Cortex of kidney (tissue), 1 donor: ENCODE data around the gene ZNF431.
"Not testable (repeated sequence)": the region's sequence is repeated elsewhere in the genome, so short reads cannot be mapped to it uniquely, and the experiment has no call there.

ENCODE experiments used
- DNase-seq: peaks from one replicate; lab custom pipeline; 2025; lab: John Stamatoyannopoulos, UW

Gene ZNF431

DNA sequence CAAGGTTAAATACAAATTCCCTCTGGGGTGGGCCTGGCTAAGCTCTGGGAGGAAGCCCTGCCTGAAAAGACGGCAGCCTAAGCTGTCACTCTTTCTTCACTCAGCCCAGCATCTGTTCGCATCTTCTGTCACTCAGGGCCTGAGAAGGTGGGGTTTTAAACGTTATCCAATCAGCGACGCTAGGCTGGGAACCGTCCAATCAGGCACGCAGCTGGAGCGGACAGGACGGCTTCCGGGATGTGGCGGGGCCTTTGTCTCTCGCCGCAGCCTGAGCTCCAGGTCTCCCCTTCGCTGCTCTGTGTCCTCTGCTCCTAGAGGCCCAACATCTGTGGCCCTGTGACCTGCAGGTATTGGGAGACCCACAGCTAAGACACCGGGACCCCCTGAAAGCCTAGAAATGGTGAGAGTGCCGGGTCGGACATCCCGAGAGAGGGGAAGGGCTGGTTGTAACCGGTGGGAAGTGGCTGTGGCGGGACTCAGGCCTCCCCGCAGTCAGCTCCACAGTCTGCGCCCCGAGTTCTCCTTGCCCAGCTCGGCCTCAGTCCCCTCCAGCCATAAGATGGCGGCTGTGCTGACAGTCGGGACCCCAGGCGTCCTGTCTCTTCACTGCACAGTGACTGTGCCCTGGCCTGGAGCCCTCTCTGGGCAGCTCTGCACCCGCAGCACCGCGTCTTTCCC, at the start of gene ZNF431:
Gene ZNF431 (plus strand): TSS at position 254 of the 678 bp plus-strand sequence. CDS start 144 bp downstream, at position 398.
- peak; percentile 10 for DNase-seq

DNA sequence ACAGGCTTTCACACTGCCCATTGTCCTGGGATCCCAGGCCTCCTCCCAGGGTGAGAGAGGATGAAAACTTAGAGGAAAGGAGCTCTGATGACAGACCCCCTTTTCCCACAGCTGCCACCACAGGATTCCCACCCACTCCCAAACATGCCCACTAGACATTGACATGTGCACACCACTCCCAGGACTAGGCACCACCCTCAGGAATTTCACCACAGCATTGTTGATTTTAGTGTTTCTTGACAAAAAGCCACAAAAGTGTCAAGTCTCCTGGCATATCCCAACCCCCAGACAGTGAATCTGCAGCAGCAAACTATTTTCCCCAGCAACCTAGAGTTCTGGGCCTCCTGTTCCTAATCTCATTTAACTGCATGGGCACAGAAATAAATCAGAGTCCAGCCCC, 49.7 kb upstream of the ZNF431 start:
- DNase-seq, result no peak

DNA sequence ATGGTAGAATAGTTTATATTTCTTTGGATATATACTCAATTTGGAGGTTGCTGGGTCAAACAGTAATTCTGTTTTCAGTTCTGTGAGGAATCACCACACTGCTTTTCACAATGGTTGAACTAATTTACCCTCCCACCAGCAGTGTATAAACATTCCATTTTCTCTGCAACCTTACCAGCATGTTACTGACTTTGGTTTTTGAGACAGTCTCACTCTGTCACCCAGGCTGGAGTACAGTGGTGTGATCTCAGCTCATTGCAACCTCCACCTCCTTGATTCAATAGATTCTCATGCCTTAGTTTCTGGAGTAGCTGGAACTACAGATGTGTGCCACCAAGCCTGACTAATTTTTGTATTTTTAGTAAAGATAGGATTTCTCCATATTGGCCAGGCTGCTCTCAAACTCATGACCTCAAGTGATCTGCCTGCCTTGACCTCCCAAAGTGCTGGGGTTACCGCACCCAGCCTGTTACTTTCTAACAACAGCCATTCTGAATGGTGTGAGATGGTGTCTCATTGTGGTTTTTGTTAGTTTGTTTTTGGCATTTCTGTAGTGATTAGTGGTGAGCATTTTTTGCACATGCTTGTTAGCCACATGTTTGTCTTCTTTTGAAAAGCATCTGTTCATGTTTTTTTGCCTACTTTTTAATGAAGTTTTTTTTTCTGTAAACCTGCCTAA, 47.4 kb upstream of the ZNF431 start:
- no peak for DNase-seq

DNA sequence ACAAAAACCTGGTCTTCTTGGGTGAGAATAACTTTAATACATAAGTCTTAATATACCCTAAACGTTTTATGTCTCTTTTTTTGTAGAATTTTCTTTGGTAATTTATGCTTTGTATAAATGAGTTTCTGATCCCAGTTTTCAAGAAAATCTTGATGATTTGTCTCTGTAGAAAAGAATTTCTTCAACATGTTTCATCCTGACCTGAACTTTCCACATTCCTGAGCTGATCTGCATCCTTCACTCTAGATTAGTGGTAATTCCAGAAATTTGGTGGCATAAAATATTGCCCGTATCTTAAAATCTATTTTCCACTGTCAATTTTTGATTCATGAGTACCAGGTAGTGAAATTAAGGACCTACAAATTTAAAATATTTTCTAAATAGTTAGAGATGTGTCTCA, 43.5 kb upstream of the ZNF431 start:
- DNase-seq, result no peak

DNA sequence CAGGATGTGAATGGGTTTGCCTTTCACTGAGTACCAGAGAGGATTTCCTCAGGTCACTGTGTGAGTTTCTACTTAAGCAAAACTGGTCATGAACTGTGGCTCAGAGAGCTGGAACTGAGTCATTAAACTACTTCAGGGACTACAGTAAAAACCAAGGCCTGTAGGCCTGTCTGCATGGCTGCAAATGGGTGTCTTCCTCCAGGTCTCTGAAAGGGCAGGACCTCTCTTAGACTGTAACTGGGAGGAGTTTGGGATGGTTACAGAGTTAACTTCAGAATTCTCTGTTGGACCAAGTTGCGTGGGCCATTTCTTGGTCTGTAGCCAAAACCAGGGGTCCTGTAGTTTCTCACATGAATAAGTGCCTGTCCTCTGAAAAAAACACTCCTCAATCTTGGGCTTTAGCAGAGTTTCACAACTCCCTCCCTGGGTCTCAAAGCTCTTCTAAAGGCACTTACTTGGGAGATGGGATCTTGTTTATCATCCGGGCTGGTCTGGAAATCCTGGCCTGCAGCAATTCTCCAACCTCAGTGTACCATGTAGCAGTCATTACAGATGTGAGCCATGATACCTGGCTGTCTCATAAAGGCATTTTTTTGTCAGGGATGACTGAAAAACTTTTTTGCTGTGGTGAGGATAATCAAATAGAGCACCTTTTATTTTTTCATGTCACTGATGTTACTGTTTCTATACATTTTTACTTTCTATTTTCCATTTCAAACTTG, 40.2 kb upstream of the ZNF431 start:
- no peak for DNase-seq

DNA sequence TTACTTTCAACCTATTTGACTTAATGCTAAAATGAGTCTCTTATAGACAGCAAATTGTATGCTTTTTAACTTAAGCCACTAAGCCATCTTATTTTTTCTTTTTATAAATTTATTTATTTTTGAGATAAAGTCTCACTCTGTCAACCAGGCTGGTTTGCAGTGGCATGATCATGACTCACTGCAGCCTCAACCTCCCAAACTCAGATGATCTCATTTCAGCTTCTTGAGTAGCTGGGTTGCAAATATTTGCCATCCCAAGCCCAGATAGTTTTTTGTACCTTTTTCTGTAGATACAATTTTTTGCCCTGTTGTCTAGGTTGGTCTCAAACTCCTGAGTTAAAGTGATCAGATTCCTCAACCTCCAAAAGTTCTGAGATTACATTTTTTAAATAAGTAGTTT, 32.7 kb upstream of the ZNF431 start:
- DNase-seq, result no peak

DNA sequence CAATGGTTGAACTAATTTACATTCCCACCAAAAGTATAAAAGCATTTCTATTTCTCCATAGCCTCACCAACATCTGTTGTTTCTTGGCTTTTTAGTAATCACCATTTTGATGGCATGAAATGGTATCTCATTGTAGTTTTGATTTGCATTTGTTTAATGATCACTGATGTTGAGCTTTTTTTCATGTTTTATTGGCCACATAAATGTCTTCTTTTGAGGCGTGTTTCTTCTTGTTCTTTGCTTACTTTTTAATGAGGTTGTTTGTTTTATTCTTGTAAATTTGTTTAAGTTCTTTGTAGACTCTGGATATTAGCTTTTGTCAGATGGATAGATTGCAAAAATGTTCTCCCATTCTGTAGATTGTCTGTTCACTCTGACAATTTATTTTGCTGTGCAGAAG, 31.7 kb upstream of the ZNF431 start:
- DNase-seq, result no peak

DNA sequence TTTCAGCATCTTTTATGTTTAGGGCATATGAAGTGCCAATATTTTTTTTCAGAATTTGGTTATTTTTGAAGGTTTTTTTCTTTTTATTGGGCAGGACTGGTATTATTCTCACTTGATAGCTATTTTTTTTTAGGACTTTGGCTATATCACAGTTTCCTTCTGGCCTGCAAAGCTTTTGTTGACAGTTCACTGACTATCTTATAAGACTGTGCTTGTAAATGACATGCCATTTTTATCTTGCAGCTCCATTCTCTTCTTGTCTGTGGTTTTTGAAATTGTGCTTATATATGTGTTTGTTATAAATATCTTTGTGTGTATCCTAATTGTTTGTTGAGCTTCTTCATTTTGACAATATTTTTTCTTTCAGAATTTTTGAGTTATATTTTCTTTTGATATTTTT, 26.4 kb upstream of the ZNF431 start:
- no peak for DNase-seq

DNA sequence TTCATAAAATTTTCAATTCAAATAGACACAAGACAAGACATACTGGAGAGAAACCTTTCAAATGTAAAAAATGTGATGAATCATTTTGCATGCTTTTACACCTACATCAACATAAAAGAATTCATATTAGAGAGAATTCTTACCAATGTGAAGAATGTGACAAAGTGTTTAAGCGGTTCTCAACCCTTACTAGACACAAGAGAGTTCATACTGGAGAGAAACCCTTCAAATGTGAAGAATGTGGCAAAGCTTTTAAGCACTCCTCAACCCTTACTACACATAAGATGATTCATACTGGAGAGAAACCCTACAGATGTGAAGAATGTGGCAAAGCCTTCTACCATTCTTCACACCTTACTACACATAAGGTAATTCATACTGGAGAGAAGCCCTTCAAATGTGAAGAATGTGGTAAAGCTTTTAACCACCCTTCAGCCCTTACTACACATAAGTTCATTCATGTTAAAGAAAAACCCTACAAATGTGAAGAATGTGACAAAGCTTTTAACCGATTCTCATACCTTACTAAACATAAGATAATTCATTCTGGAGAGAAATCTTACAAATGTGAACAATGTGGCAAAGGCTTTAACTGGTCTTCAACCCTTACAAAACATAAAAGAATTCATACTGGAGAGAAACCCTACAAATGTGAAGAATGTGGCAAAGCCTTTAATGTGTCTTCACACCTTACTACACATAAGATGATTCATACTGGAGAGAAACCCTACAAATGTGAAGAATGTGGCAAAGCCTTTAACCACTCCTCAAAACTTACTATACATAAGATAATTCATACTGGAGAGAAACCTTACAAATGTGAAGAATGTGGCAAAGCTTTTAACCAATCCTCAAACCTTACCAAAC, 24.6 kb upstream of the ZNF431 start:
- no peak for DNase-seq

DNA sequence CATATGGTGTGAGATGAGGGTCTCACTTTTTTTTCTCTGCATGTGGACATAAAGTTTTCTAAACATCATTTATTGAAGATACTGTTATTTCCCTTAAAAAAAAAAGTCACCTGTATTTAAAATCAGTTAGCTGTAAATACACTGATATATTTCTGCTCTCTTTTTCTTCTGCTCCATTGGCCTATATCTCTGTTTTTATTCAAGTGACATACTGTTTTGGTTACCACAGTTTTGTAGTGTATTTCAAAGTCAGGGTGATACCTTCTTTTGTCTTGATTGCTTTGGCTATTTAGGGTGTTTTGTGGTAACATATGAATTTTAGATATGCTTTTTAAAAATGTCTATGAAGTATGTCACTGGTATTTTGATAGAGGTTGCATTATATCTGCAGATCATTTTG, 15.8 kb upstream of the ZNF431 start:
- DNase-seq, result no peak

DNA sequence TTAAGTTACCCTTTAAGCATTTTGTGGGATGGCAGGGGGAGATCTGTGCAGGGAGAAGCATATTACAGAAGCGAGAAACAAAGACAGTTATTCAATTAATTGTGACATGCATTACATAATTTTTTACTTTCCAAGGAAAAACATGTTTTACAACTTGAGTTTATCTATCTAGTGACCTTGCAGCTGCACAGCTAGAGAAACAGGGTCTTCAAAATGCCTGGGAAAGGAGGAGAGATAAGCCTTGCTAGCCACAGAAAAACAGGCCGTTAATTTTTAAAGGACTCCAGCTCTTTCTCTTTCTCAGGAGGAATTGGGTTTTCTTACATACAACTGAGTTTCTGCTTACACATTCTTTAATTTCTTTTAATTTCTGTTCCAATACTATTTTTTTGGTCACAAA, 14.8 kb upstream of the ZNF431 start:
- no peak for DNase-seq

DNA sequence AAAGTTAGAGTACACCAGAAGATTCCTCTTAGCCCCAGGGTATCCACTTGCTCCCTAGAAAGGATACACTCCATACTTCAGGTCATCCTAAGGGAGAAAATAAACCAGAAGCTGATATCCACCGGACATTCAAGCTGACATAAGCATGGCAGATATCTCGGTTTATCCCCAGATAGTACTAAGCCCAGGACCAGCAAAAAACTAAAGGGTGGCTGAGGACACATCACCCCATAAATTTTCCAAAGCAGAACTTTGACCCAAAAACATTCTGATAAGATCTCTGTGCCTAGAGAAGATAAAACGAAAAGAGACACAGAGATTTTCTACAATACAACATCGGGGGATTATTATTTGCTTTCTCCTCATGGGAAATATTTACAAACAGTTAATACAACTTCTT, 13.9 kb upstream of the ZNF431 start:
- no peak for DNase-seq

DNA sequence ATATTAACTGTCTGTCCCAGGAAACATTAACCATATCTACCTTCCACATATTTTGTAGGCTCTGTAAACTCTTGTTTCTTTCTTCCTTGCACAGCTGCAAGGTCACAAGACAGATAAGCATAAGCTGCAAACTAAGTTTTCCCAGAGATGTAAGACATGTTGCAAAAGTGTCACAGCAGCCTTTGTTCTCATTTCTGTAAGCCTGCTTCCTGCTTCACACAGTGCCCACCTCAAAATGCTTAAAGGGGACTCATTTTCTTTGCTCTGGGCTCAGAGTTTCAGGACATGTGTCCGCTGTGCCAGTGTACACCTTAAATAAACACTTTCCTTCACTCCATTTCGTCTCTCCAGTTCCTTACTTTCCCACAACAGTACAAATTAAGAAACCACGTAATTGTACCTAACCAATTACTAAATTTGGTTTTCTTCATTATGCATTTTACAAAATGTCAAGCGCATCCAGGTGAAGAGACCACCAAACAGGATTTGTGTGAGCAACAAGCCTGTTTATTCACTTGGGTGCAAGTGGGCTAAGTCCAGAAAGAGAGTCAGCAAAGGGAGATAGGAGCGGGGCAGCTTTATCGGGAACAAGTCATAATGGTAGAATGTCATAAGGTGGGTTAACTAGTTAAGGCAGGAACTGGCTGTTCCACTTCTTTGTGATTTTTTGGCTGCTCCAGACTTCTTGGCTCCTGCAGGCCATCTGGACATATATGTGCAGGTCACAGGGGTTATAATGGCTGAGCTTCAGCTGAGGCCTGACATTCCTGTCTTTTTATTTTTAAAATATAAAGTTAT, 12.7 kb upstream of the ZNF431 start:
- DNase-seq, result no peak

DNA sequence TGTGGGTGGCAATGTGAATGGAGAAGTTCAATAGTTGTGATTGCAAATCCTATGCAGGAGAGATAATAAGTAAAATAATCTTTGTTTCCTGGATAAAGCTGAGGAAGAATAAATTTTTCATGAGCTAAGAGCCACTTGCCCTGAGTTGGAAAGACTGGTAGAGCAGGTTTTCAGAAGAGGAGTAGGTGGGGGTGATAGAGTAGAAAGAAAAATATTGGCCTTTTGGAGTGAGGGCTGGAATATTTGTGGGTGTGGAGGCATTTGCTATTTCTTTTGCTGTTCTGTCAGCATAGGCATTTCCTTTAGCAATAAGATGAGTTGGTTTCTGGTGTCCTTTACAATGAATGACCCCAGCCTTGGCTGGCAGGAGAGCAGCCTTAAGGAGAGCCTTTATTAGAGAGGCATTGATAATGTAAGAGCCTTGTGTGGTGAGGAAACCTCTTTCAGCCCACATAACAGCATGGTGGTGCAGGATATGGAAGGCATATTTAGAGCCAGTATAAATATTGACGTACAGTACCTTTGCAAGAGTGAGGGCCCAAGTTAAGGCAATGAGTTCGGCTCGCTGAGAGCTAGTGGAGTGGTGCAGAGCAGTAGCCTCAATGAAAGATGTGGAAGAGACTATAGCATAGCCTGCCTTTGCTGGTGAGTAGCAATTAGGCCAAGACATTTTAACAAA, 11.6 kb upstream of the ZNF431 start:
- DNase-seq, result no peak

DNA sequence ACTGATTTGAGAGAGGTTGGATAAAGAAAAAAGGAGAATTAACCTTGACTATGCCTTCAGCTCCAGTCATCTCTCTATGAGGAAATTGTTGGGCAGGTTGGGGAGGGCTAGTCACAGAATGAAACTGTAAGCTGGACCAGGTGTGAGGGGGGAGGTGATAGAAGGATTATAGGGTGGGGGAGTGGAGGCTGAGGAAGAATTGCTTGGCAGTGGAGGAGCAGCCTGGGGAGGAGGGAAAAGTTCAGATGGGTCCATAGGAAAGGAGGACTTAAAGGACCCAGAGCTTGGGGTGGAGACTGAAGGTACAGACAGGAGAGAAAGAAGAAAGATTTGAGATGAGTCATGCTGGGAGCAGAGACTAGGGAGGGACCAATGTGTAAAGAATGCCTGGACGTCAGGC, 8.2 kb upstream of the ZNF431 start:
- no peak for DNase-seq

DNA sequence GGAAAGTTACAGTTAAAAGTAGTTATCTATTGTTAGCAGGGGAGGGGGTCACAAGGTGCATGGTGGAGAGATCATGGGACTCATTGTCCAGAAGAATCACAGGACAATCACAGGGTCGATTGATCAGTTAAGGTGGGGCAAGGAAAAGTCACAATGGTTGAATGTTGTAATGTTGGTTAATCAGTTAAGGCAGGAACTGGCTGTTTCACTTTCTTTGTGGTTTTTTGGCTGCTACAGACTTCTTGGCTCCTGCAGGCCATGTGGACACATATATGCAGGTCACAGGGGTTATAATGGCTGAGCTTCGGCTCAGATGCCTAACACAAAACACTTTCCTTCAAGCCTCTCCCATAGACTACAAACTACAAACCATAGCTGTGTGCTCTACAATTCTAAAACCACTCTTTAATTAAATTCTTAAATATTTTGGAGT, 6.9 kb upstream of the ZNF431 start:
- no peak for DNase-seq

DNA sequence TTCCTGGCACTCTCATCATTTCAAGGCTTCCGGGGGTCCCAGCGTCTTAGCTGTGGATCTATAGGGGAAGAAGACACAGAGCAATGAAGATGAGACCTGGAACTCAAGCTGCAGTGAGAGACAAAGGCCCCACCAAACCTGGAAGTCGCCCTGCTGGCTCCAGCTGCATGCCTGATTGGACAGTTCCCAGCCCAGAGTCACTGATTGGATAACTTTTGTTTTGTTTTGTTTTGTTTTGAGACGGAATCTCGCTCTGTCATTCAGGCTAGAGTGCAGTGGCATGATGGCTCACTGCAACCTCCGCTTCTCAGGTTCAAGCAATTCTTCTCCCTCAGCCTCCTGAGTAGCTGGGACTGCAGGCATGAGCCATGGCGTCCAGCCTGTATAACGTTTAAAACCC, 6.4 kb upstream of the ZNF431 start:
- no peak for DNase-seq

DNA sequence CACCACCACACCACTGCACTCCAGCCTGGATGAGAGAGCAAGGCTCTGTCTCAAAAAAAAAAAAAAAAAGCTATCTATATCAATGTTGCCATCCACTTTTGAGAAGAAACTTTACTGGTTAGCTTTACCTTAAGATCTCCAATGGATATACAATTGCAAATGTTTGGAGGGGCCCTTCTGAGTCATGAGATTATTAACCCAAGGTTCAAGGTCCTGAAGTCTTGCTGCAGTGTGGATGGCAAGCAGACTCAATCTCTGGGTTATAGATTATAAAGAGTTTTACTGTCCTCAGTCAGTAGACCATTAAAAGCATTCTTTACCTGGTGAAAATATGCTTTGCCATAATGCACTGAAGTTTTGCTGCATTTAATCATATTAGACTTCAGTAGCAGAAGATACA, 3.7 kb upstream of the ZNF431 start:
- no peak for DNase-seq

DNA sequence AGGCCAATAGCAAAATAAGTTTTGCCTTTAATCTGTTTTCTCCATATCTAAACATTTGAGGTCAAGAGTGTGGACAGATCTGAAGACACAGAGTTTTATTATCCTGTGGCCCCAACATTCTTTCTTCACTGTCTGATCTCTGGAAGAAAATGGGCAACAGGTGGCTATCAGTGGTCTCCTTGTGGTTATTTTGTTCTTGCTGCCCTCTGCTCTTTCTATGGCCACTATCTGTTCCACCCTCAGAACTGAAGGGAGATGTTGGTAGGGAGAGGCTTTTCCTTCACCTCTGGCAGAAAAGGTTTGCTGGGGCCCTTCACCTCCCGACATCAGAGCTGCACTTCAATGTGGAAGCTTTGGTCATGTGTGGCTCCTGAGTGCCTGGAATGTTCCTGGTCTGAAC, 834 bp upstream of the ZNF431 start:
- not testable (repeated sequence) for DNase-seq

DNA sequence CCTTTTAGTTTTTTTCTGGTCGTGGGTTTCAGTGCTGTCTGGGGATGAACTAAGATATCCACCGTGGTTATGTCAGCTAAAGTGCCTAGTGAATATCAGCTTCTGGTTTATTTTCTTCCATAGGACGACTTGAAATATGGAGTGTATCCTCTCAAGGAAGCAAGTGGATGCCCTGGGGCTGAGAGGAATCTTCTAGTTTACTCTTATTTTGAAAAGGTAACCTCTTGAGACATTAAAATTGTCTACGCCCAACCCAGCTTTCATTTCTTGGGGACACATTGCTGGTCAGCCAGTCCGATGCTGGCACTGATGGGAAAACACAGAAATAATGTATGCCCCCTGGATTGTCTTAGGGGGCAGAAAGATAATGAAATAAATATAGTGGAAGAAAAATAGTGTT, 1.6 kb downstream of the ZNF431 start:
- no peak for DNase-seq

DNA sequence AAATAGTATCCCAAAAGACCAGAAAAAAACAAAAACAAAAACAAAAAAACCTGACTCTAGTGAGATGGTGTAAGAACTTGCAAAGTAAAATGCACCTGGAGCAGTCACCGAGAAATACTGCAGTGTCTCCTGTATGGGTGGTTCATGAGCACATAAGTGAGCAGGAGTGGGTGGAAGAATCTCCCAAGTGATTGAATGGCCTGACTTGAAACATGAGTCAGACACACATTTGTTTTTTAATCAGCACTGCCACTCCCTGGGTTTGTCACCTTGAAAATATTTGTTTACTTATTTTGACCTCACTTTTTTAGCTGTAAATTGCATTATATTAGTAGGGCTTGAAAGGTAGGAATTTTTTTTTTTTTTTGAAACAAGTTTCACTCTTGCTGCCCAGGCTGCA, 2.0 kb downstream of the ZNF431 start:
- no peak for DNase-seq
